GM12892 (cell line): ENCODE data around the gene TRPV5.

Experiments
- DNase-seq: peaks from one replicate; pipeline ENCODE4 v3.0.0; 2011; ENCODE audit not compliant: insufficient read length
- FAIRE-seq: peaks from 2 replicates; lab custom pipeline; 2011; peaks lifted over from hg19 to GRCh38; lab: Jason Lieb, UNC
- POLR2A ChIP-seq: IDR thresholded peaks from 2 replicates; pipeline ENCODE4 v1.6.1; 2011; ENCODE audit warnings: low read depth, low read length, control low read depth
- POLR2AphosphoS5 ChIP-seq: IDR thresholded peaks from 2 replicates; pipeline ENCODE4 v1.6.1; 2011; ENCODE audit warnings: low read depth, low read length, control low read depth
- TAF1 ChIP-seq: IDR thresholded peaks from 2 replicates; pipeline ENCODE4 v1.6.1; 2011; ENCODE audit warnings: low read depth, mild to moderate bottlenecking, control low read depth, low read length, borderline replicate concordance

TRPV5 gene

DNA sequence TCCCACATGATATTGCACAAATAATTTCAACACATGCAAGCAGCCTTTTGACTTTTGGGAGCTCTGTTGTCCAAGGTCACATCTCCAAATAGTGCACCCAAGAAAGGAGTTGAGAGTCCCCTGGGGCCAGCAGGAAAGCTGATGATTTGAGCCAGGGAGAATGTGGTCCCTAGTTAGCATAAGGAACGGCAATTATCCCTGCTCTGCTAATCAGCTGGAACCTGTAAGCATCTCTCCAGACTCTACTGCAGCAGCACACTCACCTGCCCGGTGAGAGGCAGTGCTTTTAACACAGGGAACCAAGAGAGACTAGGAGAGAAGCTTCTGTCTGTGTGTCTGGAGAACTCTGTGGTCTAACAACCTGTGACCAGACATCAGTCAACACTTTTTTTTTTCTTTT, 17.0 kb downstream of the TRPV5 start:
- TF ChIP-seq POLR2A: no peak
- no peak for TF ChIP-seq TAF1
- TF ChIP-seq POLR2AphosphoS5: no peak
- FAIRE-seq (no peak), DNase-seq (no peak)

GRCh38 chr7:142915315-142915714, 18.2 kb downstream of the TRPV5 start:
- DNase-seq (no peak), FAIRE-seq (no peak)
- TF ChIP-seq TAF1: no peak
- no peak for TF ChIP-seq POLR2AphosphoS5
- no peak for TF ChIP-seq POLR2A

GRCh38 chr7:142914121-142914520, 19.4 kb downstream of the TRPV5 start:
- TF ChIP-seq TAF1: no peak
- DNase-seq: no peak
- no peak for FAIRE-seq

GRCh38 chr7:142913566-142913965, 20.0 kb downstream of the TRPV5 start:
- FAIRE-seq: no peak
- no peak for TF ChIP-seq POLR2AphosphoS5
- no peak for DNase-seq

DNA sequence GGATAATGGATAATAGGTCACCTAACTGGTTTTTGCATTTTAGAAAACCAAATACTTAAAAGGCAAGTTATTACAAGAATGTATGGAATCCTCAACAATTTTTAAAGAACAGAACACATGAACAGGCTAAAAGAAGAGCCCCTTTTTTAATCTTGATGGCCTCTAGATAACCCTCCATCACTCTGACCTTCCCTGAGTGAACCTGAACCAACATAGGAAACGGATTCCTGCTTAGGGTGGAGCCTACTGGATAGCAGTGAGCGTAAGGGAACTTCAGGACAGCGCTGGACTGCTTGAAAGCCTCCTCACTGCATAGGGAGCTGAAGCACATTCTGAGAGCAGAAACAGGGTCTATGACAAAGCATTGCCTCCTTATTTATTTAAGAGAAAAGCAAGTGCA, 20.5 kb downstream of the TRPV5 start:
- FAIRE-seq (no peak), DNase-seq (no peak)
- no peak for TF ChIP-seq POLR2A
- TF ChIP-seq POLR2AphosphoS5: no peak
- no peak for TF ChIP-seq TAF1

DNA sequence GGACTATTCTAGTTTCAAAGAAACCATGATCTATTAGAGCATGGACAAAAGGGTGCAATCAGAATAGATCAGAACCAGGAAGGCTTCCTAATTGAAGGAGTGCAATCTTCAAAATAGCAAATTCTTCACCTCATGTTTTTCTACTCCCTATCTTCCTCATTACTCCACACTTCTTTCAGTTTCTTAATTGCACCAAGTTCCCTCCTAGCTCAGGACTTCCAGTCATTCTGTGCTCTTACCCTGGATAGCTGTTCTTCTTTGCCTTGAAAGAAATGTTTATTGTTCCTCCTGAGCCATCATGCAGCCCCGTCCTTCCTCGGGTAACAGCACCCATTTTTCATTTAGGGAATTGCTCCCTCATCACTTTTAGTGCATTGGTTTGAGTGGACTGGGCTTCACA, 23.1 kb downstream of the TRPV5 start:
- DNase-seq: no peak
- no peak for FAIRE-seq
- TF ChIP-seq POLR2AphosphoS5 (no peak), POLR2A (no peak), TAF1 (no peak)

DNA sequence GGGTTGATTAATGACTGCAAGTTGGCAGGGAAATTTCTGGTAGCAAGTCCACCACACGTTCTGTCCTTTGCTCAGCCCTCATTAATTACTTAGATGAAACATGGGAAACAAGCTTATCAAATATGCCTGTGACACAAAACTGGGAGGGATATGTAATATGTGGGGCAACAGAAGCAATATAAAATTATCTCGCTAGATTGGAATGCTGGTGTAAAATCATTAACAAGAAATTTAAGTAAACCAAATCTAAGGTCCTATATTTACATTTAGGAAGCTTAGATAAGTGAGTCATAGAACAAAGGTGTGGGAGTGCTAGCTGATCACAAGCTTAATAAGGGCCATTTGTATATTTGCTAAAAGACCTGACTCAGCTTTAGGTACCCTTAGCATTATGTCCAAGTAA, 23.5 kb downstream of the TRPV5 start:
- no peak for TF ChIP-seq POLR2A
- no peak for TF ChIP-seq POLR2AphosphoS5
- no peak for TF ChIP-seq TAF1
- no peak for DNase-seq
- FAIRE-seq: no peak

DNA sequence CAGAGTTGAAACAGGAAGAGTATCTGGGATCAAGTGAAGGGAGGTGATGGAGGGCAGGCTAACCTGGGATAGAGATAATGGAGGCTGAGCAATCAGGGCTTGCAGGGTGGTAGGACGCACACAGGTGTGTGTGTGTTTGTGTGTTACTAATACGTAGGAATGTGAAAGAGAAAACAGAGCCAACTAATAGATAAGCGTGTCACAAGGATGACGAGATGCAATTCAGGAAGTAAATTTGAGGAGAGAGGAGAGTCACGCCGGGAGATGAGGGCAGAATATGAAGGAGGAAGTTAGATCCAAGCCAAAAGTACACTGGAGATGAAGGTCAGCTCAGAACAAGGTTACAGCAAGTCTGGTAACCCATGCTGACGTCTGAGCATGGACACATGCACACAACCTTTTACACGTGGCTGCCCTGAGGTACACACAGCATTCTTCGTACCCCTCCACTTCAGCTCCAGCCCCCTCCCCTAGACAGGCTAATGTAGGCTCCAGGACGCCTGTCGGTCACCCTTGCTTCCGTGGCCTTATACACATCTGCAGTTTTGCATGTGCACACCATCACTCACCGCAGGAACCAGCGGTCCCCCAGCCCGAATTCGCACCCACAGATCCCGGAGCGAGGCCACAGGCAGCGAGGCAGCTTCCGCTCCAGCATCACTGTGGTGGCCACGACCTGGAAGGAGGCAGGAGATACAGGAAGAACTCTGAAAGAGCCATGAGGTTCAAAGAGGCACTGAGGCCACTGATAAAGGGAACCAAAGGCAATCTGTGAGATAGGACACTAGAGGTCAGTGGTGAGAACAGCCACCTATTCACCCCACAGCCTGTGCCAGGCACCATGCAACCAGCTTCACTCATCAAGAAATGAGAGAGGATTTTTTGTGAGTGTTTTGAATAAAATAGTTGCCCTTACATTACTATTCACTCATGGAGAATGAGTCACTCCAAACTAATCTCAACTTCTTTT, 24.3 kb downstream of the TRPV5 start:
- TF ChIP-seq POLR2AphosphoS5: no peak
- DNase-seq: no peak
- FAIRE-seq: no peak

DNA sequence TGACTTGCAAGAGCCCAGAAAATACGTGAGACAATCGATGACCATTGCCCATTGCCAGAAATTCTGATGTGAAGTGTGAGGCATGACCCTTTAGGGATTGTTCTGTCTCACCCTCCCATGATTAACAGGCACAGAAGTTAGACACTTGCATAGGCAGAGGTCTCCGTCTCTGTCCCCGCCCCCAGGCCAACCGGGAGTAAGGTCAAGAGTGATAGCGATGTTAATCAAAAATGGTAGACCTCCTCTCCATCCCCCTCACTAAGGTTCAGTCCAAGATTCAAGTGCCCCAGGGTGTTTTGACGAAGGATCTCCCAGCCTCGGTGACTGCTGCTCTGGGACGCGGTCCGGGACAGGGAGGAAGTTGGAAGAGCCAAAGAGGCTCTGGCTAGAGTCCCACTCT, 25.3 kb downstream of the TRPV5 start:
- no peak for DNase-seq
- TF ChIP-seq TAF1: no peak
- TF ChIP-seq POLR2AphosphoS5: no peak
- TF ChIP-seq POLR2A: no peak

GRCh38 chr7:142906643-142907042, 26.9 kb downstream of the TRPV5 start:
- no peak for TF ChIP-seq TAF1
- DNase-seq (no peak), FAIRE-seq (no peak)

More for the DNA sequence above, 25.3 kb downstream of the TRPV5 start:
- FAIRE-seq: no peak

DNA sequence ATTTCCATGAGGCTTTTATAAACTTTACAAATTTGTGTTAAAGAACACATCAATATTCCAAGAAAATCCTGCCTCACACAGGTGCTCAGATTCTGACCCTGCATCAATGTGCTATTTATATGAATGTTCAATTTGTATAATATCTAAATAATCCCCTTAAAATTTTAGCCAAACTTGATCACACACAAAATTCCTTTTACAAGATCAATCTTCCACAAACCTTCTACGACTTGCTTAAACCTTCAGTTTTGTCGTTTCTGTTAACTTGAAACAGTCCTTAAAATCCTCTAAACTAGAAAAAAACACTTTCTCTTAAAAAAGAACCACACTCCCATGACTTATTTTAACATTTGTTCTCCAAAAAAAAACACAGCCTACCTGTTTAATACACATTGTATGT, 27.8 kb downstream of the TRPV5 start:
- TF ChIP-seq TAF1 (no peak), POLR2A (no peak), POLR2AphosphoS5 (no peak)
- DNase-seq: no peak
- FAIRE-seq: no peak

GRCh38 chr7:142904128-142904527, 29.4 kb downstream of the TRPV5 start:
- TF ChIP-seq POLR2A: no peak
- no peak for TF ChIP-seq TAF1
- no peak for TF ChIP-seq POLR2AphosphoS5
- FAIRE-seq (no peak), DNase-seq (no peak)
